Activated CD4-positive, alpha-beta T cell treated with anti-CD3 and anti-CD28 coated beads, Interleukin-2, amount 10 ng/mL, durations not matched to agents 7 days and 5 days (primary cell): ENCODE measurements around the gene RACK1. TPM values are rescaled to one million over a fixed set of nuclear protein-coding genes. Genes with fewer than 3 reads are reported as not detected.

ENCODE experiments used
- CTCF ChIA-PET: fragments of 350-600 bp; sonication (Branson Sonifier 250); formaldehyde crosslinking; loops from one replicate; lab custom pipeline; 2021; ENCODE audit warnings: antibody characterized with exemption; lab: Charles Lee
- POLR2A ChIA-PET: fragments of 350-600 bp; sonication (Branson Sonifier 250); formaldehyde crosslinking; loops from one replicate; lab custom pipeline; 2021; ENCODE audit warnings: antibody characterized with exemption; lab: Charles Lee
- DNase-seq: peaks from one replicate; pipeline ENCODE4 v3.0.0-alpha.2; 2020
- H3K27ac Mint-ChIP-seq: one replicate; pipeline ENCODE4 v1.8.0; 2021; ENCODE audit warnings: mild to moderate bottlenecking, moderate library complexity, mixed read lengths
- H3K27me3 Mint-ChIP-seq: one replicate; pipeline ENCODE4 v1.8.0; 2021; ENCODE audit warnings: mixed read lengths
- H3K36me3 Mint-ChIP-seq: one replicate; pipeline ENCODE4 v1.8.0; 2021; ENCODE audit warnings: low read depth, mixed read lengths
- H3K4me1 Mint-ChIP-seq: one replicate; pipeline ENCODE4 v1.8.0; 2021; ENCODE audit warnings: mixed read lengths
- H3K4me3 Mint-ChIP-seq: one replicate; pipeline ENCODE4 v1.8.0; 2021; ENCODE audit warnings: mild to moderate bottlenecking, moderate library complexity, mixed read lengths
- H3K9me3 Mint-ChIP-seq: one replicate; pipeline ENCODE4 v1.8.0; 2021; ENCODE audit warnings: mixed read lengths
- microRNA-seq: library from miRNA; unstranded; fragments of <30 nt; microRNA quantifications from one replicate; pipeline ENCODE4 v1.2.0, GENCODE V29; 2021; ENCODE audit warnings: borderline microRNAs expressed, borderline replicate concordance
- total RNA-seq, 2 experiments: library from RNA; stranded (reverse); gene quantifications; one replicate each; pipeline ENCODE4 v1.2.3, GENCODE V29; 2021

The RACK1 gene
- total RNA-seq, 2 experiments from 2014 or later = 1,823 to 2,207 TPM

DNA sequence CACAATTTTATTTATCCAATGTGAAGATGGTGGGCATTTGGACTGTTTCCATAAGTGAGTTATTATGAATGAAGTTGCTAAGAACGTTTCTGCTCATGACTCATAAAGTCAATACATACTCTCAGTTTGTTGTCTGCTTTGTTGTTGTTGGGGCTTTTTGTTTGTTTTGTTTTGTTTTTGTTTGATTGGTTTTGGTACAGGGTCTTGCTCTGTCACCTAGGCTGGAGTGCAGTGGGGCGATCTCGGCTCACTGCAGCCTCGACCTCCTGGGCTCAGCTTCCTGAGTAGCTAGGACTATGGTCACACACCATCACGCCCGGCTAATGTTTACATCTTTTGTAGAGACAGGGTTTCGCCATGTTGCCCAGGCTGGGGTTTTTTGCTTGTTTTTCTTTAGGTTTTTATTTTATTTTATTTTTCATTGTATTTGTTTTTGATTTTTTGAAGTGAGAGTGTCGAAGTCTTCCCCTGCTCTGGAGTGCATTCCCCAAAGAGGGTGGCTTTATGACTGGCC is 56.7 kb downstream of the RACK1 start:
- Mint-ChIP-seq H3K9me3 (no peaks in the 10 kb centered on the region), H3K27me3 (peaks cover 2% of the 10 kb centered on the region), H3K27ac (peak overlapping the region; percentile 54), H3K4me3 (no peak overlapping the region), H3K36me3 (peaks cover 3% of the 10 kb centered on the region), H3K4me1 (peaks cover 63% of the 10 kb centered on the region)
- POLR2A ChIA-PET = no interaction called here
- CTCF ChIA-PET = interaction anchor here (1.6 to 8.3 kb wide), 6 partner anchors 11 to 65 kb away, joined by 3 to 90 read pairs (median 12); partner anchors contain the start of gene TRIM7
- no peak for DNase-seq

Small RNA genes within 50 kb of the gene (microRNA-seq; reads per million reads assigned to microRNA genes)
- gene MIR4638 = not detected

Other genes with a start within 250 kb of the RACK1 start
- not detected for gene BTNL9, start 203.6 kb downstream of the RACK1 start, total RNA-seq
- gene OR2V1, start 112.7 kb downstream of the RACK1 start, total RNA-seq = not detected
- gene OR2V2, start 96.3 kb downstream of the RACK1 start, total RNA-seq = not detected
- under 1 TPM; 0.29 to 0.84 TPM for gene TRIM7, start 38.7 kb downstream of the RACK1 start, total RNA-seq
- 10 to 100 TPM; 34.7 to 36.9 TPM for gene TRIM41, start 20.6 kb downstream of the RACK1 start, total RNA-seq
- 10 to 100 TPM; 29.6 to 29.9 TPM for gene TRIM52, start 17.2 kb upstream of the RACK1 start, total RNA-seq
- not detected for gene OR4F3, start 123.4 kb upstream of the RACK1 start, total RNA-seq